Measurements from ENCODE around the gene TMUB2. TPM values are rescaled to one million over a fixed set of nuclear protein-coding genes. Genes with fewer than 3 reads are reported as not detected.

Gene TMUB2
- total RNA-seq, 1 donor from 2014 or later, result 35.0 TPM

DNA sequence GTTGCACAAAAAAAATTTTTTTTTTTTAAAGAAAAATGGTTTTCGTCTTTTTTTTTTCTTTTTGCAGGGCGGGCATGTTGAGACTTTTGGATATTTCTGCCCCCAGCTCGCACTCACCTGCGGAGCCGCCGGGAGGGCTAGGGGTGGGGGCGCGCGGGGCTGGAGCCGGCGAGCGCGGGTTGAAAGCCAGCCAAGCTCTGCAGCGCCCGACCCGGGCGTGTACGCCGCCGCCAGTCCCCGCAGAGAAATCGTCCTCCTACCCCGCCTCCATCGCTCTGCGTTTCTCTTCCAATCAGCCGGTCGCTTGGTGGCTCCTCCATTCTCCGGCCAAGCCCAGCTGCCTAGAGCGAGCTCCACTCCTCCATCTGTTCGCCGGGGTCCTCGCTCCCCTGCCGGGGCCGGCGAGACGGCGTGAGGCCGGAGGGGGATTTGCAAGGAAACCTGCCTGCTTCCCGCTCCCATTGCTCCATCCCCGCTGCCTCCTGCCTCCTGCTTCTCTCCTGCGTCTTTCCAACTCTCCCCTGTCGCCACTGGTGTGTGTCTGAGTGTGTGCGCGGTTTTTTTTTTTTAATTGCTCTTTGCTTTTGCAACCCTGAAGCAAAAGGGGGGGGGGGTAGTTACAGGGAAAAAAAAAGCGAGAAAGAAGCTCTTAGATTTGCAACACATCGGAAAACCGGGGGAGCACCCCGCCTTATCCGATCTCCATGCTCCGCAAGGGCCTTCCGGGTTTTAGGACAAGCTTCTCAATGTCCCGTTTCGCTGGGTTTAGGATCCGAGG lies 34.5 kb downstream of the TMUB2 start:
- Histone ChIP-seq H3K36me3 (ENCODE audit: control insufficient read depth, insufficient read depth, low read length) (no peaks in the 10 kb centered on the region), H3K4me3 (ENCODE audit: low read depth, low read length) (peak overlapping the region; percentile 94), H3K27me3 (ENCODE audit: control insufficient read depth, insufficient read depth, low read length) (no peaks in the 10 kb centered on the region)
- no peak for DNase-seq (ENCODE audit: low read depth)
- TF ChIP-seq, protein P1, sequence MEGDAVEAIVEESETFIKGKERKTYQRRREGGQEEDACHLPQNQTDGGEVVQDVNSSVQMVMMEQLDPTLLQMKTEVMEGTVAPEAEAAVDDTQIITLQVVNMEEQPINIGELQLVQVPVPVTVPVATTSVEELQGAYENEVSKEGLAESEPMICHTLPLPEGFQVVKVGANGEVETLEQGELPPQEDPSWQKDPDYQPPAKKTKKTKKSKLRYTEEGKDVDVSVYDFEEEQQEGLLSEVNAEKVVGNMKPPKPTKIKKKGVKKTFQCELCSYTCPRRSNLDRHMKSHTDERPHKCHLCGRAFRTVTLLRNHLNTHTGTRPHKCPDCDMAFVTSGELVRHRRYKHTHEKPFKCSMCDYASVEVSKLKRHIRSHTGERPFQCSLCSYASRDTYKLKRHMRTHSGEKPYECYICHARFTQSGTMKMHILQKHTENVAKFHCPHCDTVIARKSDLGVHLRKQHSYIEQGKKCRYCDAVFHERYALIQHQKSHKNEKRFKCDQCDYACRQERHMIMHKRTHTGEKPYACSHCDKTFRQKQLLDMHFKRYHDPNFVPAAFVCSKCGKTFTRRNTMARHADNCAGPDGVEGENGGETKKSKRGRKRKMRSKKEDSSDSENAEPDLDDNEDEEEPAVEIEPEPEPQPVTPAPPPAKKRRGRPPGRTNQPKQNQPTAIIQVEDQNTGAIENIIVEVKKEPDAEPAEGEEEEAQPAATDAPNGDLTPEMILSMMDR (IDR thresholded peaks at IDR 0.05; ENCODE audit: insufficient read depth, low read length, poor library complexity, severe bottlenecking), result no peak

DNA sequence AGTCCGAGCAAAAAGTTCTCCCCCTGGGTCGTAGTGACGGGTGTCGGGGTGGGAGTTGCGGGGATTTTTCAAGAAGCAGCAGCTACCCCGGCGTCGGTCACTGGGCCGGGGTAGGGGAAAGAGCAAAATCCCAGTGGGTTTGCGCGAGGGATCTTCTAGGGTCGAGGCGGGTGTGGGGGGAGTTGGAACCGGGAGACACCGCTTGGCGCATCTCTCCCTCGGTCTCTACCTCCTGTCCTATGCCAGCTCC lies 35.0 kb downstream of the TMUB2 start:
- DNase-seq (ENCODE audit: low read depth), result no peak
- TF ChIP-seq, protein P1 (IDR thresholded peaks at IDR 0.05; ENCODE audit: insufficient read depth, low read length, poor library complexity, severe bottlenecking), result no peak
- Histone ChIP-seq H3K4me3 (ENCODE audit: low read depth, low read length) (peak overlapping the region; percentile 94), H3K27me3 (ENCODE audit: control insufficient read depth, insufficient read depth, low read length) (no peaks in the 10 kb centered on the region), H3K36me3 (ENCODE audit: control insufficient read depth, insufficient read depth, low read length) (no peaks in the 10 kb centered on the region)

- peak overlapping the region; percentile 94 for H3K4me3 ChIP-seq (ENCODE audit: low read depth, low read length)
- no peaks in the 10 kb centered on the region for H3K27me3 ChIP-seq (ENCODE audit: control insufficient read depth, insufficient read depth, low read length)
- no peak for DNase-seq (ENCODE audit: low read depth)
- no peaks in the 10 kb centered on the region for H3K36me3 ChIP-seq (ENCODE audit: control insufficient read depth, insufficient read depth, low read length)
- TF ChIP-seq, protein P1 (IDR thresholded peaks at IDR 0.05; ENCODE audit: insufficient read depth, low read length, poor library complexity, severe bottlenecking), result no peak
Observed at GRCh38 chr17:44222112-44222869, 35.5 kb downstream of the TMUB2 start.

- no peaks in the 10 kb centered on the region for H3K27me3 ChIP-seq (ENCODE audit: control insufficient read depth, insufficient read depth, low read length)
- H3K4me3 ChIP-seq (ENCODE audit: low read depth, low read length), result no peak overlapping the region
- TF ChIP-seq, protein P1 (IDR thresholded peaks at IDR 0.05; ENCODE audit: insufficient read depth, low read length, poor library complexity, severe bottlenecking), result no peak
- DNase-seq (ENCODE audit: low read depth), result no peak
- no peaks in the 10 kb centered on the region for H3K36me3 ChIP-seq (ENCODE audit: control insufficient read depth, insufficient read depth, low read length)
Observed at GRCh38 chr17:44223541-44224071, 36.8 kb downstream of the TMUB2 start.

DNA sequence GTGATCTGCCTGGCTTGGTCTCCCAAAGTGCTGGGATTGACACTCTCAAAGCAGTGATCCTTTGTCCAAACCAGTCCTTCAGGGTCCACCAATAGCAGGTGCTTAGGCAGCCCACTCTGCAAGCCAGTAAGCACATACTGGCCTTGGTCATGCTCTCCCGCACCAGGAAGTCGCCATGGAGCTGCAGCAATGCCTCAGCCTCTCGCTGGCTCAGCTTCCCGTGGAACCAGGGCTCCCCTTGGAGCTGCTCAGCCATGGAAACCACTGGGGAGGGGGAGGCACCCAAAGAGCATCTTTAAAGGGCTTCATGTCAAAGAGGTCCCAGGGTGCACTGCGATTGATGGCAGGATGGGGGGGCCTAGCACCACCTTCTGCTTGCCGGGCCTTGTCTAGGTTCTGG lies 42.3 kb downstream of the TMUB2 start:
- no peaks in the 10 kb centered on the region for H3K36me3 ChIP-seq (ENCODE audit: control insufficient read depth, insufficient read depth, low read length)
- no peak for DNase-seq (ENCODE audit: low read depth)
- TF ChIP-seq, protein P1 (IDR thresholded peaks at IDR 0.05; ENCODE audit: insufficient read depth, low read length, poor library complexity, severe bottlenecking), result no peak
- H3K4me3 ChIP-seq (ENCODE audit: low read depth, low read length), result no peak overlapping the region
- H3K27me3 ChIP-seq (ENCODE audit: control insufficient read depth, insufficient read depth, low read length), result no peaks in the 10 kb centered on the region

Measured in kidney epithelial cell (primary cell).